OCI-M1 (cell line): ENCODE measurements around the gene EMILIN2.
A peak's percentile ranks its signal among the peaks of the same experiment; 100 is the strongest.
"Not testable (repeated sequence)": the region's sequence is repeated elsewhere in the genome, so short reads cannot be mapped to it uniquely, and the experiment has no call there.

Experiments
- DNase-seq: peaks from one replicate; lab custom pipeline; 2025; lab: John Stamatoyannopoulos, UW

EMILIN2 gene

GRCh38 chr18:2846636-2847316 lies at the start of gene EMILIN2:
Gene EMILIN2, plus strand, starts transcription at chr18:2847006. Its CDS starts 183 bp downstream, at chr18:2847189.
- no peak for DNase-seq

GRCh38 chr18:2797951-2798350 lies 48.9 kb upstream of the EMILIN2 start:
- DNase-seq, result no peak

- DNase-seq, result no peak
These were observed 47.4 kb upstream of the EMILIN2 start for GRCh38 chr18:2799369-2799768.

GRCh38 chr18:2805970-2806943 lies 40.5 kb upstream of the EMILIN2 start:
- DNase-seq, result no peak

GRCh38 chr18:2808640-2809039 lies 38.2 kb upstream of the EMILIN2 start:
- DNase-seq, result not testable (repeated sequence)

- not testable (repeated sequence) for DNase-seq
These were observed 37.1 kb upstream of the EMILIN2 start for GRCh38 chr18:2809666-2810183.

GRCh38 chr18:2811416-2811815 lies 35.4 kb upstream of the EMILIN2 start:
- no peak for DNase-seq

- DNase-seq, result no peak
These were observed 31.9 kb upstream of the EMILIN2 start for GRCh38 chr18:2814928-2815327.

- DNase-seq, result no peak
These were observed 28.5 kb upstream of the EMILIN2 start for GRCh38 chr18:2818281-2818680.

- DNase-seq, result no peak
These were observed 25.1 kb upstream of the EMILIN2 start for GRCh38 chr18:2821695-2822094.

- DNase-seq, result no peak
These were observed 24.4 kb upstream of the EMILIN2 start for GRCh38 chr18:2822213-2822921.

- DNase-seq, result no peak
These were observed 23.6 kb upstream of the EMILIN2 start for GRCh38 chr18:2823202-2823601.

GRCh38 chr18:2823966-2824365 lies 22.8 kb upstream of the EMILIN2 start:
- no peak for DNase-seq

GRCh38 chr18:2824865-2825264 lies 21.9 kb upstream of the EMILIN2 start:
- no peak for DNase-seq

- no peak for DNase-seq
These were observed 21.1 kb upstream of the EMILIN2 start for GRCh38 chr18:2825613-2826175.

GRCh38 chr18:2826581-2826980 lies 20.2 kb upstream of the EMILIN2 start:
- peak; percentile 31 for DNase-seq

GRCh38 chr18:2827061-2827460 lies 19.7 kb upstream of the EMILIN2 start:
- no peak for DNase-seq

GRCh38 chr18:2836118-2836517 lies 10.7 kb upstream of the EMILIN2 start:
- not testable (repeated sequence) for DNase-seq

- DNase-seq, result not testable (repeated sequence)
These were observed 9.5 kb upstream of the EMILIN2 start for GRCh38 chr18:2837290-2837689.

GRCh38 chr18:2839202-2839601 lies 7.6 kb upstream of the EMILIN2 start:
- no peak for DNase-seq

GRCh38 chr18:2840521-2840920 lies 6.3 kb upstream of the EMILIN2 start:
- no peak for DNase-seq

- DNase-seq, result no peak
These were observed 3.7 kb upstream of the EMILIN2 start for GRCh38 chr18:2843146-2843545.
